ENCODE measurements around the gene MTHFSD.

The MTHFSD gene

DNA sequence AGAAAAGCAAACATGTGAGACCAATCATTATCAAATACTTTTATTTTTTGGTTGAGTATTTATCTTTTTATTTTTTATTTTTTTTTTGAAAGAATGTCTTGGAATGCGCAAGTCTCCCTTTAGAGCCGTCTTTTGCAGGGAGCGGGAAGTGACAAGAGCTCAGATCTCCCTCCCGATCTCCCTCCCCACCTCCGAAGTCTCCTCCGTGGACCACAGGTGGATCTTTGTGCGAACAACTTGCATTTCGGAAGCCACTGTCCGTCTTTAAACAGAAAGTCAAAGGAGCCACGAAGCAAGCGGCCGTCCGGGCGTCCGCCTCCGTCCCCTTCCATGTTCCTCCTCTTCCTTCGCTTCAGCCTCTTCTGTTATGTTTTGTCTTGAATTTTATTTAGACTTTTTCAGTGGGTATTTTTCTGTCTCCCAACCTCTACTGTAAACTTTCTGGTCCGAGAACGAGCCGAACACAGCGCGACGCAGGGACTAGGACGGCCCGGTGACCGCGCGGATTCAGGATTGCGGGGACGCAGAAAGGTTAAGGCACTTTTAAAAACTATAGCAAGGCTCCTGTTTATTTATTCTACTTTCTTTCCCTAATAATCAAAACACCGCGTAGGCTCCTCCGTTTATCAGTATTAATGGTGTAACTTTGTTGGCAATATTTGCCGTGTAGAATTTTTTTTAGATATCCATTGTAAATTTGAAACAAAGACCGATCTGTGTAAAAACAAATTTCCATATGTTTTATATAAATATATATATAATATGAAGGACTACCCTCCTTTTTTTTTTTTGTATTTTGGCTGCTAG is 41.4 kb downstream of the MTHFSD start:
- ATAC-seq, result no peak

GRCh38 chr16:86512860-86513470 is 42.1 kb downstream of the MTHFSD start:
- ATAC-seq, result no peak

More for the DNA sequence above, 41.4 kb downstream of the MTHFSD start:
- TF ChIP-seq ESRRG (CRISPR knock-in tag; IDR thresholded peaks at IDR 0.05) (no peak), GLIS3 (CRISPR knock-in tag; IDR thresholded peaks at IDR 0.05) (no peak), ISL1 (CRISPR knock-in tag; IDR thresholded peaks at IDR 0.05) (no peak), ZNF8 (CRISPR knock-in tag; IDR thresholded peaks at IDR 0.05) (no peak), PPARA (CRISPR knock-in tag; IDR thresholded peaks at IDR 0.05; ENCODE audit: borderline replicate concordance) (no peak), CSRNP3 (CRISPR knock-in tag; IDR thresholded peaks at IDR 0.05) (no peak), ZNF70 (CRISPR knock-in tag; IDR thresholded peaks at IDR 0.05) (no peak), ZC3H10 (CRISPR knock-in tag; IDR thresholded peaks at IDR 0.05) (no peak), RARB (CRISPR knock-in tag; IDR thresholded peaks at IDR 0.05) (no peak), ZFP3 (CRISPR knock-in tag; IDR thresholded peaks at IDR 0.05) (no peak), CSDC2 (CRISPR knock-in tag; IDR thresholded peaks at IDR 0.05) (no peak), SNAI2 (CRISPR knock-in tag; IDR thresholded peaks at IDR 0.05) (no peak), BACH2 (CRISPR knock-in tag; IDR thresholded peaks at IDR 0.05; ENCODE audit: borderline replicate concordance) (no peak), ZFP30 (CRISPR knock-in tag; IDR thresholded peaks at IDR 0.05) (no peak), ARNTL (CRISPR knock-in tag; IDR thresholded peaks at IDR 0.05; ENCODE audit: borderline replicate concordance, low read depth) (no peak), TOX (CRISPR knock-in tag; IDR thresholded peaks at IDR 0.05; ENCODE audit: borderline replicate concordance) (no peak)
- TF ChIP-seq, protein P1, sequence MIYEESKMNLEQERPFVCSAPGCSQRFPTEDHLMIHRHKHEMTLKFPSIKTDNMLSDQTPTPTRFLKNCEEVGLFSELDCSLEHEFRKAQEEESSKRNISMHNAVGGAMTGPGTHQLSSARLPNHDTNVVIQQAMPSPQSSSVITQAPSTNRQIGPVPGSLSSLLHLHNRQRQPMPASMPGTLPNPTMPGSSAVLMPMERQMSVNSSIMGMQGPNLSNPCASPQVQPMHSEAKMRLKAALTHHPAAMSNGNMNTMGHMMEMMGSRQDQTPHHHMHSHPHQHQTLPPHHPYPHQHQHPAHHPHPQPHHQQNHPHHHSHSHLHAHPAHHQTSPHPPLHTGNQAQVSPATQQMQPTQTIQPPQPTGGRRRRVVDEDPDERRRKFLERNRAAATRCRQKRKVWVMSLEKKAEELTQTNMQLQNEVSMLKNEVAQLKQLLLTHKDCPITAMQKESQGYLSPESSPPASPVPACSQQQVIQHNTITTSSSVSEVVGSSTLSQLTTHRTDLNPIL (CRISPR knock-in tag; IDR thresholded peaks at IDR 0.05; ENCODE audit: low read depth), result no peak

More at GRCh38 chr16:86512860-86513470, 42.1 kb downstream of the MTHFSD start:
- TF ChIP-seq ZNF565 (CRISPR knock-in tag; conservative IDR thresholded peaks at IDR 0.05; ENCODE audit: low read depth), result no peak
- no peak for TF ChIP-seq BACH2 (CRISPR knock-in tag; IDR thresholded peaks at IDR 0.05; ENCODE audit: borderline replicate concordance)
- TF ChIP-seq, protein P2, sequence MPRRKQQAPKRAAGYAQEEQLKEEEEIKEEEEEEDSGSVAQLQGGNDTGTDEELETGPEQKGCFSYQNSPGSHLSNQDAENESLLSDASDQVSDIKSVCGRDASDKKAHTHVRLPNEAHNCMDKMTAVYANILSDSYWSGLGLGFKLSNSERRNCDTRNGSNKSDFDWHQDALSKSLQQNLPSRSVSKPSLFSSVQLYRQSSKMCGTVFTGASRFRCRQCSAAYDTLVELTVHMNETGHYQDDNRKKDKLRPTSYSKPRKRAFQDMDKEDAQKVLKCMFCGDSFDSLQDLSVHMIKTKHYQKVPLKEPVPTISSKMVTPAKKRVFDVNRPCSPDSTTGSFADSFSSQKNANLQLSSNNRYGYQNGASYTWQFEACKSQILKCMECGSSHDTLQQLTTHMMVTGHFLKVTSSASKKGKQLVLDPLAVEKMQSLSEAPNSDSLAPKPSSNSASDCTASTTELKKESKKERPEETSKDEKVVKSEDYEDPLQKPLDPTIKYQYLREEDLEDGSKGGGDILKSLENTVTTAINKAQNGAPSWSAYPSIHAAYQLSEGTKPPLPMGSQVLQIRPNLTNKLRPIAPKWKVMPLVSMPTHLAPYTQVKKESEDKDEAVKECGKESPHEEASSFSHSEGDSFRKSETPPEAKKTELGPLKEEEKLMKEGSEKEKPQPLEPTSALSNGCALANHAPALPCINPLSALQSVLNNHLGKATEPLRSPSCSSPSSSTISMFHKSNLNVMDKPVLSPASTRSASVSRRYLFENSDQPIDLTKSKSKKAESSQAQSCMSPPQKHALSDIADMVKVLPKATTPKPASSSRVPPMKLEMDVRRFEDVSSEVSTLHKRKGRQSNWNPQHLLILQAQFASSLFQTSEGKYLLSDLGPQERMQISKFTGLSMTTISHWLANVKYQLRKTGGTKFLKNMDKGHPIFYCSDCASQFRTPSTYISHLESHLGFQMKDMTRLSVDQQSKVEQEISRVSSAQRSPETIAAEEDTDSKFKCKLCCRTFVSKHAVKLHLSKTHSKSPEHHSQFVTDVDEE (CRISPR knock-in tag; IDR thresholded peaks at IDR 0.05), result no peak
- no peak for TF ChIP-seq ISL1 (CRISPR knock-in tag; IDR thresholded peaks at IDR 0.05)
- no peak for TF ChIP-seq GLIS3 (CRISPR knock-in tag; IDR thresholded peaks at IDR 0.05)
- TF ChIP-seq RARB (CRISPR knock-in tag; IDR thresholded peaks at IDR 0.05), result no peak
- TF ChIP-seq, protein P3, sequence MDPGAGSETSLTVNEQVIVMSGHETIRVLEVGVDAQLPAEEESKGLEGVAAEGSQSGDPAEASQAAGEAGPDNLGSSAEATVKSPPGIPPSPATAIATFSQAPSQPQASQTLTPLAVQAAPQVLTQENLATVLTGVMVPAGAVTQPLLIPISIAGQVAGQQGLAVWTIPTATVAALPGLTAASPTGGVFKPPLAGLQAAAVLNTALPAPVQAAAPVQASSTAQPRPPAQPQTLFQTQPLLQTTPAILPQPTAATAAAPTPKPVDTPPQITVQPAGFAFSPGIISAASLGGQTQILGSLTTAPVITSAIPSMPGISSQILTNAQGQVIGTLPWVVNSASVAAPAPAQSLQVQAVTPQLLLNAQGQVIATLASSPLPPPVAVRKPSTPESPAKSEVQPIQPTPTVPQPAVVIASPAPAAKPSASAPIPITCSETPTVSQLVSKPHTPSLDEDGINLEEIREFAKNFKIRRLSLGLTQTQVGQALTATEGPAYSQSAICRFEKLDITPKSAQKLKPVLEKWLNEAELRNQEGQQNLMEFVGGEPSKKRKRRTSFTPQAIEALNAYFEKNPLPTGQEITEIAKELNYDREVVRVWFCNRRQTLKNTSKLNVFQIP (CRISPR knock-in tag; IDR thresholded peaks at IDR 0.05; ENCODE audit: borderline replicate concordance, low read depth), result no peak
- no peak for TF ChIP-seq ZFP30 (CRISPR knock-in tag; IDR thresholded peaks at IDR 0.05)
- no peak for TF ChIP-seq ZNF70 (CRISPR knock-in tag; IDR thresholded peaks at IDR 0.05)
- TF ChIP-seq SNAI2 (CRISPR knock-in tag; IDR thresholded peaks at IDR 0.05), result no peak
- TF ChIP-seq, protein P1 (CRISPR knock-in tag; IDR thresholded peaks at IDR 0.05; ENCODE audit: low read depth), result no peak
- TF ChIP-seq OSR1 (CRISPR knock-in tag; IDR thresholded peaks at IDR 0.05), result no peak
- no peak for TF ChIP-seq PATZ1 (CRISPR knock-in tag; IDR thresholded peaks at IDR 0.05; ENCODE audit: borderline replicate concordance)
- TF ChIP-seq ESRRG (CRISPR knock-in tag; IDR thresholded peaks at IDR 0.05), result no peak
- TF ChIP-seq ZNF8 (CRISPR knock-in tag; IDR thresholded peaks at IDR 0.05), result no peak
- TF ChIP-seq TCF4 (CRISPR knock-in tag; IDR thresholded peaks at IDR 0.05; ENCODE audit: borderline replicate concordance), result no peak
- TF ChIP-seq CSDC2 (CRISPR knock-in tag; IDR thresholded peaks at IDR 0.05), result no peak
